Liver (tissue), 3 donors: ENCODE measurements around the gene GLIS1.

Source experiments
- CTCF ChIP-seq: fragments of 150-350 bp; IDR thresholded peaks from 2 replicates; pipeline ENCODE4 v1.5.1; 2017; ENCODE audit warnings: improper control_type of control experiment, low read depth, low read length; ENCODE audit not compliant: missing input control
- EGR1 ChIP-seq, 2 donors: IDR thresholded peaks; 2 replicates each; pipeline ENCODE4 v1.6.1; 2016 to 2018; ENCODE audit warnings: antibody characterized with exemption in 2 of 2, low read depth in 2 of 2
- FOXA1 ChIP-seq: IDR thresholded peaks from 2 replicates; pipeline ENCODE4 v1.6.1; 2016; ENCODE audit warnings: antibody characterized with exemption
- RAD21 ChIP-seq, 2 donors: IDR thresholded peaks; 2 replicates each; pipeline ENCODE4 v1.6.1; 2016; ENCODE audit warnings: antibody characterized with exemption in 2 of 2, mild to moderate bottlenecking in 2 of 2
- TAF1 ChIP-seq: conservative IDR thresholded peaks from 2 replicates; pipeline ENCODE4 v1.6.1; 2016; ENCODE audit warnings: antibody characterized with exemption, mild to moderate bottlenecking
- TF ChIP-seq, protein P1 (sequence below): IDR thresholded peaks from 2 replicates; pipeline ENCODE4 v1.6.1; 2016; ENCODE audit warnings: antibody characterized with exemption
- TF ChIP-seq, protein P2 (sequence below): IDR thresholded peaks from 2 replicates; pipeline ENCODE4 v1.6.1; 2016; ENCODE audit warnings: antibody characterized with exemption
- donor health status: healthy.
- donor health status: healthy.

GRCh38 chr1:53646732-53647131 is 92.2 kb downstream of the GLIS1 start:
- TF ChIP-seq CTCF (no peak), FOXA1 (no peak), TAF1 (no peak), RAD21 (IDR thresholded peaks at IDR 0.05) (no peak), EGR1 (IDR thresholded peaks at IDR 0.05; ENCODE audit: low read depth in 2 of 2) (no peak)
- TF ChIP-seq, protein P1, sequence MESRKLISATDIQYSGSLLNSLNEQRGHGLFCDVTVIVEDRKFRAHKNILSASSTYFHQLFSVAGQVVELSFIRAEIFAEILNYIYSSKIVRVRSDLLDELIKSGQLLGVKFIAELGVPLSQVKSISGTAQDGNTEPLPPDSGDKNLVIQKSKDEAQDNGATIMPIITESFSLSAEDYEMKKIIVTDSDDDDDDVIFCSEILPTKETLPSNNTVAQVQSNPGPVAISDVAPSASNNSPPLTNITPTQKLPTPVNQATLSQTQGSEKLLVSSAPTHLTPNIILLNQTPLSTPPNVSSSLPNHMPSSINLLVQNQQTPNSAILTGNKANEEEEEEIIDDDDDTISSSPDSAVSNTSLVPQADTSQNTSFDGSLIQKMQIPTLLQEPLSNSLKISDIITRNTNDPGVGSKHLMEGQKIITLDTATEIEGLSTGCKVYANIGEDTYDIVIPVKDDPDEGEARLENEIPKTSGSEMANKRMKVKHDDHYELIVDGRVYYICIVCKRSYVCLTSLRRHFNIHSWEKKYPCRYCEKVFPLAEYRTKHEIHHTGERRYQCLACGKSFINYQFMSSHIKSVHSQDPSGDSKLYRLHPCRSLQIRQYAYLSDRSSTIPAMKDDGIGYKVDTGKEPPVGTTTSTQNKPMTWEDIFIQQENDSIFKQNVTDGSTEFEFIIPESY, result no peak
- TF ChIP-seq, protein P2, sequence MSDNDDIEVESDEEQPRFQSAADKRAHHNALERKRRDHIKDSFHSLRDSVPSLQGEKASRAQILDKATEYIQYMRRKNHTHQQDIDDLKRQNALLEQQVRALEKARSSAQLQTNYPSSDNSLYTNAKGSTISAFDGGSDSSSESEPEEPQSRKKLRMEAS, result no peak
